Endothelial cell (in vitro differentiated cells): ENCODE results near the gene SLC16A1. TPM values are rescaled to one million over a fixed set of nuclear protein-coding genes. Genes with fewer than 3 reads are reported as not detected.
"Not testable (repeated sequence)": the region's sequence is repeated elsewhere in the genome, so short reads cannot be mapped to it uniquely, and the experiment has no call there.

Experiments used
- DNase-seq: peaks from one replicate; pipeline ENCODE4 v3.0.0; 2021; ENCODE audit warnings: low spot score
- H3K27ac Mint-ChIP-seq: one replicate; pipeline ENCODE4 v1.8.0; 2021; ENCODE audit warnings: mixed read lengths, inconsistent platforms; ENCODE audit not compliant: unreplicated experiment
- H3K27me3 Mint-ChIP-seq: one replicate; pipeline ENCODE4 v1.8.0; 2021; ENCODE audit warnings: mild to moderate bottlenecking, moderate library complexity, mixed read lengths, inconsistent platforms; ENCODE audit not compliant: unreplicated experiment
- H3K36me3 Mint-ChIP-seq: one replicate; pipeline ENCODE4 v1.8.0; 2021; ENCODE audit warnings: mild to moderate bottlenecking, low read depth, mixed read lengths, inconsistent platforms; ENCODE audit not compliant: unreplicated experiment
- H3K4me1 Mint-ChIP-seq: one replicate; pipeline ENCODE4 v1.8.0; 2021; ENCODE audit warnings: mild to moderate bottlenecking, mixed read lengths, inconsistent platforms; ENCODE audit not compliant: unreplicated experiment
- H3K4me3 Mint-ChIP-seq: one replicate; pipeline ENCODE4 v1.8.0; 2021; ENCODE audit warnings: mild to moderate bottlenecking, mixed read lengths, inconsistent platforms; ENCODE audit not compliant: unreplicated experiment
- H3K9me3 Mint-ChIP-seq: one replicate; pipeline ENCODE4 v1.8.0; 2021; ENCODE audit warnings: mixed read lengths, inconsistent platforms; ENCODE audit not compliant: unreplicated experiment
- total RNA-seq: library from RNA; stranded (reverse); fragmentation: NEBNext Ultra II Directional; extraction: Animal tissue kit (Norgen Biotek cat#: 25700); gene quantifications from one replicate; pipeline ENCODE4 v1.2.1, GENCODE V29; 2021; ENCODE audit not compliant: unreplicated experiment
- TF ChIP-seq, protein P1 (sequence below): fragments of 200-600 bp; sonication (generic); IDR thresholded peaks from one replicate; pipeline ENCODE4 v1.5.0; 2021; ENCODE audit warnings: antibody characterized with exemption; ENCODE audit not compliant: unreplicated experiment

SLC16A1 gene
- total RNA-seq, 1 donor from 2014 or later: 88.7 TPM

- H3K9me3 Mint-ChIP-seq: no peaks in the 10 kb centered on the region
These were observed 26.3 kb upstream of the SLC16A1 start for GRCh38 chr1:112982328-112982727.

DNA sequence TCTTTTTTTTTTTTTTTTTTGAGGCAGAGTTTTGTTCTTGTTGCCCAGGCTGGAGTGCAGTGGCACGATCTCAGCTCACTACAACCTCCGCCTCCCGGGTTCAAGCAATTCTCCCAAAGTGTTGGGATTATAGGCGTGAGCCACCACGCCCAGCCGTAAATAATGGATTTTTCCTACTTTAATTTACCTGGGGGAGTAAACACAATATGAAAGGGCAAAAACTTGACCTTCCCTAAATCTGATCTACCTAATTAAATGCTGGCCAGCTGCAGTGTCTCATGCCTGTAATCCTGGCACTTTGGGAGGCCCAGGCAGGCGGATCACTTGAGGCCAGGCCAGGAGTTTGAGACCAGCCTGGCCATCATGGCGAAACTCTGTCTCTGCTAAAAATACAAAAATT, 25.8 kb upstream of the SLC16A1 start:
- H3K4me3 Mint-ChIP-seq, H3K27ac Mint-ChIP-seq, H3K27me3 Mint-ChIP-seq, H3K9me3 Mint-ChIP-seq, H3K36me3 Mint-ChIP-seq, DNase-seq, H3K4me1 Mint-ChIP-seq: not testable (repeated sequence)

More at GRCh38 chr1:112982328-112982727, 26.3 kb upstream of the SLC16A1 start:
- Mint-ChIP-seq H3K36me3 (no peaks in the 10 kb centered on the region), H3K4me1 (no peaks in the 10 kb centered on the region), H3K27me3 (peaks cover 2% of the 10 kb centered on the region), H3K27ac (no peak overlapping the region), H3K4me3 (no peak overlapping the region)
- no peak for DNase-seq
- TF ChIP-seq, protein P1, sequence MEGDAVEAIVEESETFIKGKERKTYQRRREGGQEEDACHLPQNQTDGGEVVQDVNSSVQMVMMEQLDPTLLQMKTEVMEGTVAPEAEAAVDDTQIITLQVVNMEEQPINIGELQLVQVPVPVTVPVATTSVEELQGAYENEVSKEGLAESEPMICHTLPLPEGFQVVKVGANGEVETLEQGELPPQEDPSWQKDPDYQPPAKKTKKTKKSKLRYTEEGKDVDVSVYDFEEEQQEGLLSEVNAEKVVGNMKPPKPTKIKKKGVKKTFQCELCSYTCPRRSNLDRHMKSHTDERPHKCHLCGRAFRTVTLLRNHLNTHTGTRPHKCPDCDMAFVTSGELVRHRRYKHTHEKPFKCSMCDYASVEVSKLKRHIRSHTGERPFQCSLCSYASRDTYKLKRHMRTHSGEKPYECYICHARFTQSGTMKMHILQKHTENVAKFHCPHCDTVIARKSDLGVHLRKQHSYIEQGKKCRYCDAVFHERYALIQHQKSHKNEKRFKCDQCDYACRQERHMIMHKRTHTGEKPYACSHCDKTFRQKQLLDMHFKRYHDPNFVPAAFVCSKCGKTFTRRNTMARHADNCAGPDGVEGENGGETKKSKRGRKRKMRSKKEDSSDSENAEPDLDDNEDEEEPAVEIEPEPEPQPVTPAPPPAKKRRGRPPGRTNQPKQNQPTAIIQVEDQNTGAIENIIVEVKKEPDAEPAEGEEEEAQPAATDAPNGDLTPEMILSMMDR: no peak

DNA sequence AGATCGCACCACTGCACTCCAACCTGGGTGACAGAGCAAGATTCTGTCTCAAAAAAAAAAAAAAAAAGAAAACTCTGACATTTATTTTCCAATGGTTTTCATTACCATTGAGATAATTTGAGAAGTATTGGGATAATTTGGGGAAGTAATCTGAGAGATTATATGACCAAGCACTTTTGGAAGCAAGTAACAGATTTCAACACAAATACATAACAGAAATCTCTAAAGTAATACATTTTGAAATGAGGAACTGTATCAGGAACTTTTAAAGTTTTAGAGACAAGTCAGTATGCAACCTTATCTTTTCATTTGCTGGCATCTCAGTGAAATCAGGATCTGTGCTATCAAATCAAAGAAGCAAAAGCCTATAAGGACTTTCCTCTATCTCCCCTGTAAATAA, 25.4 kb upstream of the SLC16A1 start:
- TF ChIP-seq, protein P1: no peak
- H3K9me3 Mint-ChIP-seq: no peaks in the 10 kb centered on the region
- H3K4me1 Mint-ChIP-seq: no peaks in the 10 kb centered on the region
- no peaks in the 10 kb centered on the region for H3K36me3 Mint-ChIP-seq
- DNase-seq: no peak
- H3K27me3 Mint-ChIP-seq: peaks cover 2% of the 10 kb centered on the region
- H3K4me3 Mint-ChIP-seq: no peak overlapping the region
- H3K27ac Mint-ChIP-seq: no peak overlapping the region

- TF ChIP-seq, protein P1: no peak
- Mint-ChIP-seq H3K4me3 (no peak overlapping the region), H3K9me3 (no peaks in the 10 kb centered on the region), H3K4me1 (no peaks in the 10 kb centered on the region), H3K27me3 (no peaks in the 10 kb centered on the region), H3K36me3 (no peaks in the 10 kb centered on the region), H3K27ac (no peak overlapping the region)
- no peak for DNase-seq
These were observed 19.3 kb upstream of the SLC16A1 start for GRCh38 chr1:112975336-112975735.

GRCh38 chr1:112974646-112975045, 18.6 kb upstream of the SLC16A1 start:
- TF ChIP-seq, protein P1: no peak
- Mint-ChIP-seq H3K27me3 (no peaks in the 10 kb centered on the region), H3K9me3 (no peaks in the 10 kb centered on the region), H3K36me3 (no peaks in the 10 kb centered on the region), H3K27ac (no peak overlapping the region), H3K4me1 (no peaks in the 10 kb centered on the region), H3K4me3 (no peak overlapping the region)
- DNase-seq: no peak

- no peaks in the 10 kb centered on the region for H3K9me3 Mint-ChIP-seq
- no peaks in the 10 kb centered on the region for H3K4me1 Mint-ChIP-seq
- H3K27me3 Mint-ChIP-seq: no peaks in the 10 kb centered on the region
- H3K36me3 Mint-ChIP-seq: no peaks in the 10 kb centered on the region
- no peak overlapping the region for H3K4me3 Mint-ChIP-seq
- no peak overlapping the region for H3K27ac Mint-ChIP-seq
- DNase-seq: no peak
- TF ChIP-seq, protein P1: no peak
These were observed 17.8 kb upstream of the SLC16A1 start for GRCh38 chr1:112973788-112974187.
